IMR-90 (cell line): ENCODE measurements around the gene TNS2.

Experiments
- BHLHE40 ChIP-seq: fragments of 150-350 bp; IDR thresholded peaks from 2 replicates; pipeline ENCODE4 v1.6.1; 2016; ENCODE audit warnings: mild to moderate bottlenecking, low read depth, low read length
- MAZ ChIP-seq: IDR thresholded peaks from 2 replicates; pipeline ENCODE4 v1.6.1; 2012; ENCODE audit warnings: low read depth, mild to moderate bottlenecking, low read length, improper control_type of control experiment, moderate library complexity, borderline replicate concordance
- MXI1 ChIP-seq: IDR thresholded peaks from 2 replicates; pipeline ENCODE4 v1.6.1; 2012; ENCODE audit warnings: low read depth, mild to moderate bottlenecking, low read length, moderate library complexity, borderline replicate concordance
- POLR2A ChIP-seq: IDR thresholded peaks from 2 replicates; pipeline ENCODE4 v1.6.1; 2012; ENCODE audit warnings: mild to moderate bottlenecking, low read depth, low read length
- RCOR1 ChIP-seq: IDR thresholded peaks from 2 replicates; pipeline ENCODE4 v1.6.1; 2012; ENCODE audit warnings: mild to moderate bottlenecking, low read length, improper control_type of control experiment; ENCODE audit not compliant: insufficient replicate concordance
- SMC3 ChIP-seq: fragments of 150-350 bp; IDR thresholded peaks from 2 replicates; pipeline ENCODE4 v1.6.1; 2016; ENCODE audit warnings: low read depth, mild to moderate bottlenecking, antibody characterized with exemption, low read length, moderate library complexity
- TF ChIP-seq, protein P1 (sequence below): conservative IDR thresholded peaks from 2 replicates; pipeline ENCODE4 v1.5.1; 2012; ENCODE audit warnings: mild to moderate bottlenecking, low read depth, low read length, improper control_type of control experiment
- TF ChIP-seq, protein P2 (sequence below): fragments of 150-350 bp; IDR thresholded peaks from 2 replicates; pipeline ENCODE4 v1.6.1; 2017; ENCODE audit warnings: mild to moderate bottlenecking, antibody characterized with exemption, low read length, low read depth
- TF ChIP-seq, protein P3 (sequence below): fragments of 150-350 bp; IDR thresholded peaks from 2 replicates; pipeline ENCODE4 v1.6.1; 2016; ENCODE audit warnings: low read depth, mild to moderate bottlenecking, low read length, moderate library complexity, borderline replicate concordance

DNA sequence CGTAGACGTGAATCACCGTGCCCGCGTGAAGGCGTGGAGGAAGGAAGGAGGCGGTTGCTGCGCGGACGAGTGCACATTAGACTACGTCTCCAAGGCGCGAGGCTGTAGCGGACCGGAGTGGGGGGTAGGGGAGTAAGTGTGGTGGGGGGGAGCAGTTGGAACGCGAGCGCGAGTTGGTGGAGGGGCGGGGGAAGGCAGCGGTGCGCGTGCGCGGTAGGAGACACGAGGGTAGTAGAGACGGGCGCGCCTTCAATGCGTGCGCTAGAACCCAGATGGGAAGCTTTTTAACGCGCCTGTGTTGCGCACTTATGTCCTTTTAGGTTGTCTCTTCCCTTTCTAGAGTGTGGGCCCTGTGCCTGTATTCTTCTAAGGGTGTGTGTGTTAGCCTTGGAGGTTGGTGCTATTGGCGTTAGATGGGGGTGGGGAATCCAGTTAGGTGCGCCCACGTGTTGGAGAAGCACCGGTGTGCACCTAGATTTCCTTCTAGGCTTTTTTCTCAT, 43.0 kb upstream of the TNS2 start:
- TF ChIP-seq, protein P1, sequence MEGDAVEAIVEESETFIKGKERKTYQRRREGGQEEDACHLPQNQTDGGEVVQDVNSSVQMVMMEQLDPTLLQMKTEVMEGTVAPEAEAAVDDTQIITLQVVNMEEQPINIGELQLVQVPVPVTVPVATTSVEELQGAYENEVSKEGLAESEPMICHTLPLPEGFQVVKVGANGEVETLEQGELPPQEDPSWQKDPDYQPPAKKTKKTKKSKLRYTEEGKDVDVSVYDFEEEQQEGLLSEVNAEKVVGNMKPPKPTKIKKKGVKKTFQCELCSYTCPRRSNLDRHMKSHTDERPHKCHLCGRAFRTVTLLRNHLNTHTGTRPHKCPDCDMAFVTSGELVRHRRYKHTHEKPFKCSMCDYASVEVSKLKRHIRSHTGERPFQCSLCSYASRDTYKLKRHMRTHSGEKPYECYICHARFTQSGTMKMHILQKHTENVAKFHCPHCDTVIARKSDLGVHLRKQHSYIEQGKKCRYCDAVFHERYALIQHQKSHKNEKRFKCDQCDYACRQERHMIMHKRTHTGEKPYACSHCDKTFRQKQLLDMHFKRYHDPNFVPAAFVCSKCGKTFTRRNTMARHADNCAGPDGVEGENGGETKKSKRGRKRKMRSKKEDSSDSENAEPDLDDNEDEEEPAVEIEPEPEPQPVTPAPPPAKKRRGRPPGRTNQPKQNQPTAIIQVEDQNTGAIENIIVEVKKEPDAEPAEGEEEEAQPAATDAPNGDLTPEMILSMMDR = no peak
- TF ChIP-seq BHLHE40 = no peak
- TF ChIP-seq MAZ = peak; percentile 55; the same call in 1 of the 2 replicates
- TF ChIP-seq RCOR1 = no peak
- TF ChIP-seq MXI1 = peak; percentile 92
- no peak for TF ChIP-seq SMC3
- TF ChIP-seq POLR2A = peak; percentile 55
- TF ChIP-seq, protein P2, sequence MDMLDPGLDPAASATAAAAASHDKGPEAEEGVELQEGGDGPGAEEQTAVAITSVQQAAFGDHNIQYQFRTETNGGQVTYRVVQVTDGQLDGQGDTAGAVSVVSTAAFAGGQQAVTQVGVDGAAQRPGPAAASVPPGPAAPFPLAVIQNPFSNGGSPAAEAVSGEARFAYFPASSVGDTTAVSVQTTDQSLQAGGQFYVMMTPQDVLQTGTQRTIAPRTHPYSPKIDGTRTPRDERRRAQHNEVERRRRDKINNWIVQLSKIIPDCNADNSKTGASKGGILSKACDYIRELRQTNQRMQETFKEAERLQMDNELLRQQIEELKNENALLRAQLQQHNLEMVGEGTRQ = no peak
- TF ChIP-seq, protein P3, sequence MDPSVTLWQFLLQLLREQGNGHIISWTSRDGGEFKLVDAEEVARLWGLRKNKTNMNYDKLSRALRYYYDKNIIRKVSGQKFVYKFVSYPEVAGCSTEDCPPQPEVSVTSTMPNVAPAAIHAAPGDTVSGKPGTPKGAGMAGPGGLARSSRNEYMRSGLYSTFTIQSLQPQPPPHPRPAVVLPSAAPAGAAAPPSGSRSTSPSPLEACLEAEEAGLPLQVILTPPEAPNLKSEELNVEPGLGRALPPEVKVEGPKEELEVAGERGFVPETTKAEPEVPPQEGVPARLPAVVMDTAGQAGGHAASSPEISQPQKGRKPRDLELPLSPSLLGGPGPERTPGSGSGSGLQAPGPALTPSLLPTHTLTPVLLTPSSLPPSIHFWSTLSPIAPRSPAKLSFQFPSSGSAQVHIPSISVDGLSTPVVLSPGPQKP = no peak
